Ishikawa (cell line): ENCODE measurements around the gene GBP1.

Source experiments
- CREB1 ChIP-seq: IDR thresholded peaks from 2 replicates; pipeline ENCODE4 v1.6.1; 2012; ENCODE audit warnings: low read depth
- REST ChIP-seq: IDR thresholded peaks from 2 replicates; pipeline ENCODE4 v1.6.1; 2012; ENCODE audit warnings: low read depth, mild to moderate bottlenecking

DNA sequence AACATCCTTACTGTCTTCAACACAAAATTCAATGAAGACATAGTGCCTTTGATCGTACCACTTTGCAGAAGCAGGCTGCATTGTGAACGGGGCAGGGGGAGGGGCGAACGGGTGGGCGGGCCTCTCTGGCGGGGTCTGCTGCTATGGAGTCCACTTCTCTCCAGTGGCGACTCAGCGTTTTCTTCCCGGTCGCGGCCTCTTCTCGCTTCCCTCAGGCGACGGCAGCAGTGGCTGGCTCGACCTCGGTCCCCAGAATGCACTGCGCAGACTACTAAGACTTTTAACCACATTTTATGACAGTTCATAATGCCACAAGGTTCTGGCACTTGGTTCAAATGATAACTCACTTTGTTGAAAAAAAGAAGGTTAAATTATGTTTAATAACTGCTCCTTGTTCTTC lies 39.7 kb upstream of the GBP1 start:
- TF ChIP-seq CREB1 (no peak), REST (no peak)
